Gastroesophageal sphincter (tissue), 3 donors: ENCODE measurements around the gene DHRS13.

Experiments used
- CTCF ChIP-seq, 4 experiments: fragments of 200-600 bp in 2 of 4; fragments of 450-650 bp in 2 of 4; sonication (generic) in 1 of 4; IDR thresholded peaks; one replicate each; pipeline ENCODE4 v1.5.1; 2017 to 2019; ENCODE audit warnings: antibody characterized with exemption in 4 of 4, mild to moderate bottlenecking in 2 of 4, moderate library complexity in 2 of 4
- POLR2AphosphoS5 ChIP-seq: sonication (generic); formaldehyde crosslinking; IDR thresholded peaks from one replicate; pipeline ENCODE4 v1.6.1; 2017; ENCODE audit warnings: antibody characterized with exemption

- TF ChIP-seq CTCF (IDR thresholded peaks at IDR 0.05) (no peak), POLR2AphosphoS5 (no peak)
Observed at GRCh38 chr17:28887871-28888471, 14.9 kb downstream of the DHRS13 start.
